Tibial nerve (tissue), 3 donors: ENCODE measurements around the gene IGFN1.

Experiments used
- EP300 ChIP-seq, 2 donors: sonication (generic); formaldehyde crosslinking; IDR thresholded peaks; one replicate each; pipeline ENCODE4 v1.6.1; 2017; ENCODE audit warnings: antibody characterized with exemption in 2 of 2, mild to moderate bottlenecking in 1 of 2
- POLR2A ChIP-seq, 2 donors: fragments of 450-650 bp; IDR thresholded peaks; one replicate each; pipeline ENCODE4 v1.6.1; 2017; ENCODE audit warnings: antibody characterized with exemption in 2 of 2, mild to moderate bottlenecking in 2 of 2, moderate library complexity in 2 of 2

DNA sequence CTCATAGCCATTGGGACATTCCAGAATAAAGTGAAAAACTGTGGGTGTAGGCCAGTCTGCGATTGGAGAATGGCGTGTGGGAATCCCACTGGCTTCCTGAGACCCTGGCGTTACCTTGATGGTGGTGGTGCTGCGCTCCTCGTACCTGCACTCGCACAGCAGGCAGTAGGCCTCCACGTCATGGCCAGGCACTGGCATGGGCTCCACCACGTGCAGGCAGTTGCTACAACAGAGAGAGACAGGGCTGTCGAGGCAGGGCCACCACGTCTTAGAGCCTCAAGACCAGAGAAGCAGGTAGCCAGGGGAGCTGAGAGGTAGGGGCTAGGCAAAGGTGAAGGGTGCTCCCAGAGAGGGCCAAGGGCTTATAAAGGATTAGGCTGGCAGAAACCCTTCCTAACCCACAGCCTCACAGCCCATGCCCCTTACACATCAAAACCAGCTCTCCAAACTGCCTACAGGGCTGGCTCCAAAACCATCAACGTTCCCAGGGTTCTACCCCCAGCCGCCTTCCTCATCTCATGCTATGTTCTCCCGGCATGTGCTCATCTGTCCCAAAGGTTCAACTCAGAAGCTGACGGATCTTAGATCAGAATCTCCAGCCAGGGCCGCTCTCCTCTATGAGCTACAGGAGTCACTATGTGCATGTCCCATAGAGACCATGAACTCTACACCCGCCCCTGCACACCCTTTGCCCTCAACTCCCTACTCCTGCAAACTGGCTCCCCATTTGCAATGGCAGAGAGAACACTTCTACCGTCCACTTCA, 43.8 kb upstream of the IGFN1 start:
- TF ChIP-seq EP300 (IDR thresholded peaks at IDR 0.05) (no peak), POLR2A (IDR thresholded peaks at IDR 0.05) (no peak)
